NCI-H1092 (cell line): Measurements from ENCODE around the gene CSNK1D.

Source experiments
- DNase-seq: peaks from one replicate; lab custom pipeline; 2025; lab: John Stamatoyannopoulos, UW

Gene CSNK1D

GRCh38 chr17:82273327-82274133 is at the start of gene CSNK1D:
Gene CSNK1D (minus strand): TSS chr17:82273700. CDS start chr17:82273381, 319 bp downstream.
- DNase-seq, result peak; percentile 83

GRCh38 chr17:82322526-82323453 is 49.3 kb upstream of the CSNK1D start:
- no peak for DNase-seq

GRCh38 chr17:82321947-82322466 is 48.5 kb upstream of the CSNK1D start:
- DNase-seq, result no peak

GRCh38 chr17:82320956-82321927 is 47.7 kb upstream of the CSNK1D start:
- DNase-seq, result no peak

GRCh38 chr17:82320140-82320840 is 46.8 kb upstream of the CSNK1D start:
- DNase-seq, result no peak

GRCh38 chr17:82319619-82320062 is 46.1 kb upstream of the CSNK1D start:
- DNase-seq, result no peak

GRCh38 chr17:82318772-82319606 is 45.5 kb upstream of the CSNK1D start:
- no peak for DNase-seq

- no peak for DNase-seq
Observed at GRCh38 chr17:82318169-82318498, 44.6 kb upstream of the CSNK1D start.

- no peak for DNase-seq
Observed at GRCh38 chr17:82317394-82318168, 44.1 kb upstream of the CSNK1D start, which contains the start of gene CD7. Gene CD7 (minus strand): TSS chr17:82317608. CDS start chr17:82317495, 113 bp downstream.

GRCh38 chr17:82316651-82317393 is 43.3 kb upstream of the CSNK1D start:
- DNase-seq, result no peak

- no peak for DNase-seq
Observed at GRCh38 chr17:82315703-82316358, 42.3 kb upstream of the CSNK1D start.

GRCh38 chr17:82314727-82315605 is 41.5 kb upstream of the CSNK1D start:
- DNase-seq, result no peak

GRCh38 chr17:82314012-82314726 is 40.7 kb upstream of the CSNK1D start:
- DNase-seq, result no peak

GRCh38 chr17:82313195-82314011 is 39.9 kb upstream of the CSNK1D start:
- no peak for DNase-seq

GRCh38 chr17:82311971-82312370 is 38.5 kb upstream of the CSNK1D start:
- no peak for DNase-seq
